Spleen (tissue), 11 donors: ENCODE results near the gene COL1A1. TPM values are rescaled to one million over a fixed set of nuclear protein-coding genes. Genes with fewer than 3 reads are reported as not detected.

Experiments used
- DNase-seq: peaks from one replicate; pipeline ENCODE4 v3.0.0-alpha.2; 2020
- H3K27ac ChIP-seq, 8 donors: fragments of 200-600 bp; sonication (generic) in 7 of 8; 1 replicate in 4 of 8; 2 replicates in 4 of 8; pipeline versions ENCODE4 v1.5.0 to v1.8.0; 2016 to 2021; ENCODE audit warnings: inconsistent platforms in 4 of 8, mild to moderate bottlenecking in 4 of 8, moderate library complexity in 1 of 8
- H3K27me3 ChIP-seq, 7 donors: fragments of 200-600 bp; sonication (generic) in 6 of 7; replicated peaks in 1 of 7; 1 replicate in 4 of 7; 2 replicates in 3 of 7; pipeline versions ENCODE4 v1.5.0 to v1.8.0; 2016 to 2021; ENCODE audit warnings: inconsistent platforms in 3 of 7, mild to moderate bottlenecking in 1 of 7
- H3K36me3 ChIP-seq, 6 donors: fragments of 200-600 bp; sonication (generic) in 5 of 6; 1 replicate in 4 of 6; 2 replicates in 2 of 6; pipeline versions ENCODE4 v1.5.0 to v1.8.0; 2016 to 2021; ENCODE audit warnings: inconsistent platforms in 2 of 6
- H3K4me1 ChIP-seq, 6 donors: fragments of 200-600 bp; sonication (generic) in 5 of 6; 1 replicate in 3 of 6; 2 replicates in 3 of 6; pipeline versions ENCODE4 v1.5.0 to v1.8.0; 2016 to 2021; ENCODE audit warnings: inconsistent platforms in 3 of 6
- H3K4me3 ChIP-seq, 8 donors: fragments of 200-600 bp; sonication (generic) in 7 of 8; 1 replicate in 4 of 8; 2 replicates in 4 of 8; pipeline versions ENCODE4 v1.5.0 to v1.8.0; 2016 to 2021; ENCODE audit warnings: inconsistent platforms in 4 of 8, mild to moderate bottlenecking in 4 of 8, moderate library complexity in 2 of 8
- H3K9me3 ChIP-seq, 8 donors: fragments of 200-600 bp; sonication (generic) in 7 of 8; 1 replicate in 4 of 8; 2 replicates in 4 of 8; pipeline versions ENCODE4 v1.5.0 to v1.8.0; 2016 to 2021; ENCODE audit warnings: inconsistent platforms in 4 of 8
- POLR2A ChIP-seq, 3 donors: fragments of 450-650 bp; IDR thresholded peaks; one replicate each; pipeline ENCODE4 v1.5.1; 2017; ENCODE audit warnings: antibody characterized with exemption in 3 of 3, mild to moderate bottlenecking in 1 of 3
- POLR2AphosphoS5 ChIP-seq, 3 donors: sonication (generic); formaldehyde crosslinking; IDR thresholded peaks; one replicate each; pipeline ENCODE4 v1.5.1; 2017; ENCODE audit warnings: antibody characterized with exemption in 3 of 3
- WGBS, 5 donors: extraction: QIAGEN DNeasy Blood & Tissue Kit in 3 of 5; methylation state at CpG; one replicate each; pipeline versions ENCODE4 v1.1.5 to v1.1.7; 2013 to 2018; 5-methylcytosine and 5-hydroxymethylcytosine counted together
- intact Hi-C: fragments of 100-400 bp; cut with DNase I; formaldehyde crosslinking; loops from one replicate; pipeline ENCODE4 v1.15.0; 2023; ENCODE audit warnings: low total_unique reads
- polyA plus RNA-seq, 3 donors: library from polyadenylated mRNA; stranded (reverse); fragments of 200-250 nt; gene quantifications; one replicate each; pipeline ENCODE4 v1.2.1, GENCODE V29; 2013
- total RNA-seq, 7 donors: library from RNA; depleted of rRNA in 3 of 7; stranded (reverse); fragments of >200 nt in 3 of 7; fragmentation: NEBNext Ultra II Directional in 4 of 7; extraction: Animal tissue kit (Norgen Biotek cat#: 25700) in 4 of 7; gene quantifications; one replicate each; pipeline versions ENCODE4 v1.1.0 to v1.2.1, GENCODE V29; 2016 to 2021
- TF ChIP-seq, protein P1 (sequence below), 11 experiments: fragments of 200-600 bp in 7 of 11; fragments of 450-650 bp in 4 of 11; sonication (generic) in 4 of 11; IDR thresholded peaks in 8 of 11; conservative IDR thresholded peaks in 3 of 11; 1 replicate in 7 of 11; 2 replicates in 4 of 11; pipeline versions ENCODE4 v1.4.0 to v1.8.0; 2016 to 2021; ENCODE audit warnings: antibody characterized with exemption in 11 of 11, inconsistent platforms in 4 of 11, mild to moderate bottlenecking in 1 of 11
- donor health status: healthy with polysubstance abuse.
- donor health status: DM: no; HTN: no; CAD: no; lungs with moderate emphysema.
- donor health status: DM: no; HTN: no; CAD: no.
- donor health status: Bipolar disorder and iron deficiency.
- donor health status: healthy.
- donor health status: DM: no; HTN: no; CAD: no.
- donor health status: DM: yes; HTN: yes; CAD: no.

COL1A1 gene
- total and polyA plus RNA-seq, 10 donors: 7.1 to 458 (median 46.9) TPM

DNA sequence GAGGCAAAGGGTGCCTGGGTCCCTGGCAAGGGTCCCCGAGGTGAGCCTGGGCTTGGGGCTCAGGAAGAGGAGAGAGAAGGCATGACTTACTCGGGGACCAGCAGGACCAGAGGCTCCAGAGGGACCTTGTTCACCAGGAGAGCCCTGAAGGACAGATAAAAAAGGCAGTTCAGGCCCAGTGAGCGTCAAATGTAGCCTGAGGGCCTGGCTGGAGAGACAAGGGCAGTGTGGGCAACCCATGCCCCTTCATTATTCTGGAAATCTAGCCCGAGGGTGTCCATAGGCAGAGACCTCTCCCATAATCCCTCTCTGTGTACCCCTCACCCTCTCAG is 14.1 kb downstream of the COL1A1 start:
- Histone ChIP-seq H3K9me3 (no peaks in the 10 kb centered on the region), H3K4me3 (no peak overlapping the region), H3K4me1 (peaks cover 7 to 40% (median 28%) of the 10 kb centered on the region in 6 donors), H3K27me3 (no peaks in the 10 kb centered on the region), H3K27ac (no peak overlapping the region), H3K36me3 (peaks cover 0 to 71% (median 0%) of the 10 kb centered on the region in 6 donors)
- WGBS, 5 donors: 58 to 83% (median 81%) methylated on average over 4 of the region's 4 CpGs
- TF ChIP-seq, protein P1, sequence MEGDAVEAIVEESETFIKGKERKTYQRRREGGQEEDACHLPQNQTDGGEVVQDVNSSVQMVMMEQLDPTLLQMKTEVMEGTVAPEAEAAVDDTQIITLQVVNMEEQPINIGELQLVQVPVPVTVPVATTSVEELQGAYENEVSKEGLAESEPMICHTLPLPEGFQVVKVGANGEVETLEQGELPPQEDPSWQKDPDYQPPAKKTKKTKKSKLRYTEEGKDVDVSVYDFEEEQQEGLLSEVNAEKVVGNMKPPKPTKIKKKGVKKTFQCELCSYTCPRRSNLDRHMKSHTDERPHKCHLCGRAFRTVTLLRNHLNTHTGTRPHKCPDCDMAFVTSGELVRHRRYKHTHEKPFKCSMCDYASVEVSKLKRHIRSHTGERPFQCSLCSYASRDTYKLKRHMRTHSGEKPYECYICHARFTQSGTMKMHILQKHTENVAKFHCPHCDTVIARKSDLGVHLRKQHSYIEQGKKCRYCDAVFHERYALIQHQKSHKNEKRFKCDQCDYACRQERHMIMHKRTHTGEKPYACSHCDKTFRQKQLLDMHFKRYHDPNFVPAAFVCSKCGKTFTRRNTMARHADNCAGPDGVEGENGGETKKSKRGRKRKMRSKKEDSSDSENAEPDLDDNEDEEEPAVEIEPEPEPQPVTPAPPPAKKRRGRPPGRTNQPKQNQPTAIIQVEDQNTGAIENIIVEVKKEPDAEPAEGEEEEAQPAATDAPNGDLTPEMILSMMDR (IDR thresholded peaks at IDR 0.05 in 8 of 11, conservative IDR thresholded peaks at IDR 0.05 in 3 of 11): no peak
- no peak for TF ChIP-seq POLR2A (IDR thresholded peaks at IDR 0.05)
- no peak for TF ChIP-seq POLR2AphosphoS5 (IDR thresholded peaks at IDR 0.05)
- intact Hi-C loops: no loop called here
- DNase-seq: no peak

DNA sequence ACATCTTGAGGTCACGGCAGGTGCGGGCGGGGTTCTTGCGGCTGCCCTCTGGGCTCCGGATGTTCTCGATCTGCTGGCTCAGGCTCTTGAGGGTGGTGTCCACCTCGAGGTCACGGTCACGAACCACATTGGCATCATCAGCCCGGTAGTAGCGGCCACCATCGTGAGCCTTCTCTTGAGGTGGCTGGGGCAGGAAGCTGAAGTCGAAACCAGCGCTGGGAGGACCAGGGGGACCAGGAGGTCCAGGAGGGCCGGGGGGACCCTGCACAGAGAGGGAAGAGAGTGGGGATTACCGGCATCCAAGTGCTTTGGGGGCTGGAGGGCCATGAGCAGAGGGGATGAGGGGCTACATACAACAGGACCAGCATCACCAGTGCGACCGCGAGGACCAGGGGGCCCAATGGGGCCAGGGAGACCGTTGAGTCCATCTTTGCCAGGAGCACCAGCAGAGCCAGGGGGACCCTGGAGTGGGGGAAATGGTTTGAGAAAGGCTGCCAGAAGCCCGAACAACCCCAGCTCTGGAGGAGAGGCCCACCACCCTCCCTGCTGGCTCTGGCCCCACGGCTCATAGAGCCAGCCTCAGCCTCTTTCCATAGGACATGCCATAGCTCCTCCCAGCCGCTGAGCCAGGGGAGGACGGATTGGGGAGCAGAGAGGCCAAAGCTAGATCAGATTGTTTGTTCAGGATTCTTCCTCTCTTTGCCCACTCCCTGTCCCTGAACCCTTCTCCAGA is 14.6 kb downstream of the COL1A1 start:
- Histone ChIP-seq H3K9me3 (no peaks in the 10 kb centered on the region), H3K27ac (no peak overlapping the region), H3K36me3 (peaks cover 0 to 65% (median 0%) of the 10 kb centered on the region in 6 donors), H3K27me3 (no peaks in the 10 kb centered on the region), H3K4me3 (no peak overlapping the region), H3K4me1 (peaks cover 7 to 40% (median 28%) of the 10 kb centered on the region in 6 donors)
- no peak for DNase-seq
- 80 to 91% (median 87%) methylated on average over 24 of the region's 24 CpGs for WGBS, 5 donors
- TF ChIP-seq POLR2AphosphoS5 (IDR thresholded peaks at IDR 0.05) (no peak), POLR2A (IDR thresholded peaks at IDR 0.05) (no peak)
- TF ChIP-seq, protein P1 (IDR thresholded peaks at IDR 0.05 in 8 of 11, conservative IDR thresholded peaks at IDR 0.05 in 3 of 11): no peak
- intact Hi-C loops: no loop called here

DNA sequence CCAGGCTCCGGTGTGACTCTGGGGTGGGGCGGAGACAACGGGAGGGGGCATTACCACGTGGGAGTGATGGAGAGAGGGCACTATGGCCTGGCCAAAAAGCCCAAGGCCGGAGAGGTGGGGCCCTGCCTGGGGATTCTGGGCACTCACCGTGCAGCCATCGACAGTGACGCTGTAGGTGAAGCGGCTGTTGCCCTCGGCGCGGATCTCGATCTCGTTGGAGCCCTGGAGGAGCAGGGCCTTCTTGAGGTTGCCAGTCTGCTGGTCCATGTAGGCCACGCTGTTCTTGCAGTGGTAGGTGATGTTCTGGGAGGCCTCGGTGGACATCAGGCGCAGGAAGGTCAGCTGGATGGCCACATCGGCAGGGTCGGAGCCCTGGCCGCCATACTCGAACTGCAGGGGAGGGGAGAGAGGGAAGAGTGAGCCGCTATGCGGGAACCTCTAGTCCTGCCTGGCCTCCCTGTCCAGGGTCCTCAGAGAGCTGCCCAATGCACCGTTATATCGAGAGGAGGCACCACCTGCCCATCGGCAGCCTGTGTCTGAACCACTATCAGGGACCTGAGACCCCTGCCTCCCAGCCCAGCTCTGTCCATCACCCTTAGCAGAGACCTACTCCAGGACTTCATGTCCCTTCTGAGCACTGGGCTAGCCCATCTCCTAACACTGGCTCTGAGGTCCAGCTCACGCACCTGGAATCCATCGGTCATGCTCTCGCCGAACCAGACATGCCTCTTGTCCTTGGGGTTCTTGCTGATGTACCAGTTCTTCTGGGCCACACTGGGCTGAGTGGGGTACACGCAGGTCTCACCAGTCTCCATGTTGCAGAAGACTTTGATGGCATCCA is 15.6 kb downstream of the COL1A1 start:
- no peak overlapping the region for H3K27ac ChIP-seq
- TF ChIP-seq POLR2AphosphoS5 (IDR thresholded peaks at IDR 0.05) (no peak), POLR2A (IDR thresholded peaks at IDR 0.05) (no peak)
- TF ChIP-seq, protein P1 (IDR thresholded peaks at IDR 0.05 in 8 of 11, conservative IDR thresholded peaks at IDR 0.05 in 3 of 11): no peak
- peaks cover 7 to 46% (median 28%) of the 10 kb centered on the region in 6 donors for H3K4me1 ChIP-seq

More for the DNA sequence above, 15.6 kb downstream of the COL1A1 start:
- 85 to 93% (median 89%) methylated on average over 28 to 31 of the region's 31 CpGs for WGBS, 5 donors
- no peak for DNase-seq
- intact Hi-C loops: no loop called here
- Histone ChIP-seq H3K36me3 (peaks cover 0 to 55% (median 0%) of the 10 kb centered on the region in 6 donors), H3K4me3 (no peak overlapping the region), H3K9me3 (no peaks in the 10 kb centered on the region), H3K27me3 (no peaks in the 10 kb centered on the region)
